HG03378 (cell line): ENCODE measurements around the gene NCMAP.

Experiments used
- ATAC-seq: cut with Tn5 transposase; IDR thresholded peaks from one replicate; pipeline ENCODE4 v1.9.1; 2021; ENCODE audit warnings: mild to moderate bottlenecking, moderate library complexity; ENCODE audit not compliant: unreplicated experiment

NCMAP gene

DNA sequence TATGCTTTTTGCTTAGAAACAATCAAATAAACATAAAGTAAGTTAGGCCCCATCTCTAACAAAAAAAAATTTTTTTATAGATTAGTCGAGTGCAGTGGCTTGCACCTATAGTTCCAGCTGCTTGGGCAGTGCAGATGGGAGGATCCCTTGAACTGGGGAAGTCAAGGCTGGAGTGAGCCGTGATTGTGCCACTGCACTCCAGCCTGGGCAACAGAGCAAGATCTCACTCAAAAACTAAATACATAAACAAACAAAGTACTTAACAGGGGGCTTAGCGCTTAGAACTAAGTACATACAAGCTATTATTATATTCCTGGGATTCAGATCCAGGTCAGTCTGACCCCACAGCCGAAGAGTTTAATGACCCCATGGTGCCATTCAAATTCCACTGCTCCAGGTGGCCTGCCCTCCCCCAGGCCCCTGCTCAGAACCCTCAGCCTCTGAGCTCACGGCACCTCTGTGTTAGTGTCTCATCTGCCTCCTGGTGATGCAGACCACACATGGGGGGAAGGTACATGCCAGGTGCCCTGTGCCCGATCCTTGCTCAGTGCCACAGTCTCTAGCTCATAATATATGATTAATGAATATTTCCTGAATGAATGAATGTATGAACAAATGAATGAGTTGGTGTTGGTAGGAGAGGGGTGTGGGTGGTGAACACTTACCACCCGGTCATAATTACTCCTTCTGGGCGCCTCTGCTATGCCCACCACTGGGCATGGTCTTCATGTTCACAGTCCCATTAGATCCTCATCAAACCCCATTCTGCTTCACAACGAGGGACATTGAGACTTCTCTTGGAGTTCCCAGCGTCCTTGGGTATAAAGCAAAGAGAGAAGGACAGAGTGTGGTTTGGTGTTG is 14.6 kb downstream of the NCMAP start:
- no peak for ATAC-seq

DNA sequence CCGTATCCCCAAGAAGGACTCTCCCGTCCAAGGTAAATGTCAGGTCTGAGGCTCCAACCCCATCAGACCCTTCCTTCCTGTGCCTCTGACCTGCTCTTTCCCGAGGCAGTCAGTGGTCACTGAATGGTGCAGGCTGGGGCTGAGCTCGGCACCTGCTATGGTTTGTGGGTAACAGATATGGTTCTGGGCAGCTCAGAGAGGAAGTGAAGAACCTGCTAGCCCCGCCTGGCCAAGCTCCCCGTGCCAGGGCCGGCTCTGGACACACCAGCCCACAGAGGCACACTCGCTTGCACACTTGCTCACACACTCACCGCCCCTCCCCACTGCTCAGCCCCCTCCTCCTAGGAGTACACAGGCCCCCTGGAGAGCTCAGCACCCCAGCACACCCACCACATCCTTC is 16.4 kb downstream of the NCMAP start:
- no peak for ATAC-seq

DNA sequence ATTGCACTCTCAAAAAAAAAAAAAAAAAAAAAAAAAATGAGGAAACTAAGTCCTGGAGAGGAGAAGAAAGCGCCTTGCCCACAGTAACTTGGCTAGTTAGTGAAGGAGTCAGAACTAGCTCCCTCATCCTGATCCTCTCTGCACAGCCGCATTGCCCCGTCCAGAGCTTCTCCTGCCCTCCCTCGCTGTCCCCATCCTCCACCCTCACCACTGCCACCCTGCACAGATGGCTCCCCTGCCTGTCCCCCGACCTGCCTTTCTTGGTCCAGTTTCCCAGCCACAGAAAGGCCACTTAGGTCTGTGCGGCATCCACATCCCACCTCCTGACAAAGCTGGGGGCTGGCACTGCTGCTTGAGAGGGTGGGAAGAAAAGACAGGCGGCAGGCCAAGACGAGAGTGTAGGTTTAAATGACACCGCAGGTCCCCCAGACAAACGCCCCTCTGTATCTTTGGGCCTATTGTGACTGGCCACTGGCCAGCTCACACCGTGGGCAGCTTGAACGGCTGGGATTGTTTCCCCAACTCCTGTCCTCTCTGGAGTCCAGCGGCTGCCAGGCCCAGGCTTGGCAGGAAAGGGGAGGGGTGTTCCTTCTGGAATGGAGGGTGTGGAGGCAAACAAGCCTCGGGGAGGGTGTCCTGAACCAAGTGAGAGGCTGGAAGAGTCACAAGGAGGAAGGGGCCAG is 20.2 kb downstream of the NCMAP start:
- no peak for ATAC-seq

DNA sequence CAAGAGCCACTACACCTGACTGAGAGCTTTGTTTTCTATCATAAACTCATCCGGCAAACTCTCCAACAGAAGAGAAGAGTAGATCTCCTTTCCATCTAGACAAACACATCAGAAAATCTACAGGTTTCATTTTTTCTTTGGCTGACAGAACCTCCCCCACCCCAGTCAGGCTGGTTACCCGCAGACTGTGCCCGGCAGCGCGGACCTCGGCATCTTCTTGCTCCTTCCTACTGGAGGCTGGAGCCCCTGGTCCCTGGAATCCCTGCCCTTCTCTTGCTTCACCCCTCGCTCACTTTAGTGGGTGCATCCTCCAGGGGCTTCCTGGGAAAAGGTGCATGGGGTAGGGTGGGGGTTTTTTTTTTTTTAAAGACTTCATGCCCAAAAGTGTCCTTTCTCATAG is 23.0 kb downstream of the NCMAP start:
- no peak for ATAC-seq

DNA sequence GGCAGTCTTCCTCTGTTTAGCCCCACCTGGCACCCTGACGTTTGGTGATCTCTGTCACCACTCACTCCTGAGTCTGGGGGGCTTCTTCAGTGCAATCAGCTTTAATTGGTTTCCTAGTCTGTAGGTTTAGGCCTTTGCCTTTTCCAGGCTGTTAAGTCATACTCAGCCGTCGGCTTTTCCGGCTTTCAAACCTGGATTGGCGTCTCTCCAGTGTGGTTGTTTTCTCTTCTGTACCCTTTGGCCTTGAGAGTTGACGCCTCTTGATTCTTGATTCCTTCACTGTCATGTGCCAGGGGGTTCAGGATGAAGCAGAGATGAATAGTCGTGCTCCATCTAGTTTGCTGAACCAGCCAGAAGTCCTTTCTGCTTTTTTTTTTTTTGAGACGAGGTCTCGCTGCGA is 24.9 kb downstream of the NCMAP start:
- no peak for ATAC-seq

DNA sequence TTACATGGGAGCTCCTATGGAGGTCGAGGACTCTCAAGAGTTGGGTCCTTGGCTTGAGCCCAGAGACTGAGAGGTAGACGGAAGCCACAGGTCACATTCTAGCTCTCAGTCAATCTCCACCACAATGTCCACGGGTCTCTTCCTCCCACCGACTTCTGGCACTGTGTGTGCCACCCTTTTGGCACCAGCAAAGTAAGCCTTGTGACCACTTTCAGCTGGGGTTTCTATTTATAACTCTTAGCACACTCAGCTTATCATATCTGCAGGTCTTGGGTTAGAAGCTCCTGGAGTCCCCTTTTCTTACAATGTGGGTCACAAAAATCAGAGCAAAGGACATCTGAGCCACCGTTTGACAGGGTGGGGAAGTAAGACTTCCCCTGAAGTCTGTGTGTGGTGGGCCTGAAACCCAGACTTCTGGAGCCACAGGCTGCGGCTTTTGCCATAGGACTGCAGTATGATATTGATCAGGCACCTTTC is 28.3 kb downstream of the NCMAP start:
- no peak for ATAC-seq

DNA sequence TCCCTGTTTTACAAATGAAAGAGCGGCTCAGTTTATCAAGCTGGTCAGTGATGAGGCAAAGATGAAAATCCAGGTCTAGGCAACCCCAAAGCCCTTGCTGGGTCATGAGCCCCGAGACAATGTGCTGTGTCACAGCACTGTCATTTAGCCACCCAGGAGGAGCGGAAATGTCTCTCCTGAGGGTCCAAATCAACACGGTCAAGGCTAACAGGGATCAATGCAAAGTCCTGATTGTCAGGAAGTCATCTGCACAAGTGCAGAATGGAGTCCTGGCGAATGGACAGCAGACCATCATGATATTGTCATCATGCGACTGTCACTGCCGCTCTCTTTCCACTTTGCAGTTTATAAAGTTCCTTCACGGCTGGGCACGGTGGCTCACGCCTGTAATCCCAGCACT is 30.2 kb downstream of the NCMAP start:
- no peak for ATAC-seq

DNA sequence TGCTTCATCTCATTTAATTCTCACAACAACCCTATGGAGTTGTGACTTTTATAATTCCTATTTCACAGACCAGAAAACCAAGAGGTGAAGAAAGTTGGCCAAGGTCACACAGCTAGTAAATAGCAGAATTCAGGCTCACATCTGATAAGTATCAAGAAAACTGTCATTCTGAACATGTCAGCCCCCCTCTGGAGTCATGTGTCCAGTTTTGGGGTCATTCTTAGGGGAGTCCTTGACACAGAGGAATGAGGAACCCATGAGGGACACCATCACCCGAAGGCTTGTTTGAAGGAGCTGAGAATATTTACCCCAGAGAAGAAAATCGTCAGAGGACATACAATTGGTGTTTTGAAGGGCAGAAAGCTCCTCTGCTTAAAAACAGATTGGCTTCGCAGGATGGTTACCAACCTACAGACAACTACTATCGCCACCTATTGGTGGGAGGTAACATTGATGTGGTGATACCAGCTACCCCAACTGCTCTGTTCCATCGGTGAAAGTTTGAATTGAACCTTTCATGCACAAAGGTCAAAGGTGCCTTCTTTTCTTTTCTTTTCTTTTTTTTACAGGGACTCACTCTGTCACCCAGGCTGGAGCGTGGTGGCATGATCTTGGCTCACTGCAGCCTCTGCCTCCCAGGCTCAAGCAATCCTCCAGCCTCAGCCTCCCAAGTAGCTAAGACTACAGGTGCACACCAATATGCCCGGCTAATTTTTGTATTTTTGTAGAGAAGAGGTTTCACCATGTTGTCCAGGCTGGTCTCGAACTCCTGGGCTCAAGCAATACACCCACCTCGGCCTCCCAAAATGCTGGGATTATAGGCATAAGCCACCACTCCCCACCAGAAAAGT is 31.3 kb downstream of the NCMAP start:
- no peak for ATAC-seq

DNA sequence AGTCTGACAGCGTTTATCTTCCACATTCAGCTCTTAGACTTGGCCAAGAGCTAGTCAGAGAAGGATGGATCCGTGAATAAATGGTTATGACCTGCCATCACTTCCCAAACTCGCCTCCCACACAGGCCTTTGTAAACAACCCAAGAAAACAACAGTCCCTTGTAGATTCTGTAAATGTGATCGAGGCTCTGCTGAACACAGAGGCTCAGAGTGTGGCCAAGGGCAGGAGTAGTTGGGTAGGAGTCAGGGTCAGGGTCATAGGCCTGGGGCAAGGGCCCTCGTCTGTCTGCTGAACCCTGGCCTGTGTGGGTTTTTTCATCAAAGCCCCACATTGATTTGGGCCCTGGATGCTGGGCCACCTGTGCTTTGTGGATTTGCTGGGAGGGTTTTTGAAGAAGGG is 32.7 kb downstream of the NCMAP start:
- ATAC-seq, result no peak

DNA sequence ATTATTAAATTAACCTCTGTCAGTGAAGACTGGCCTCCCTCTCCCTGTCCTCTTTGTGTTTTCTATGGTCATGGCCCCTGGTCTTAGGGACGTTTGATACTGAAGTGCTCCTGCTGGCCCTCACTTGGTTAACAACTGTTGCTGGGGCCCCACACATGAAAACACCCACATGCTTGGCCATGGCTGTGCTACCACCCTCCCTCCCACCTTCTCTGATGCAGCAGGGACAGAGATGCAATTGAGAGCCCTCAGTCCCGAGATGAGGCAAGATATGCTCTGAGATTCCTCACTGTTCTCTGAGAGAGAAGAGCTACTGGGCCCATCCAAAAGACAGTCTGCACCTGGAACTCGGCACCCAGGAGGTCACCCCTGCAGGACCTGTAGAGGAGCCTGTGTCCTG is 33.3 kb downstream of the NCMAP start:
- ATAC-seq, result no peak

DNA sequence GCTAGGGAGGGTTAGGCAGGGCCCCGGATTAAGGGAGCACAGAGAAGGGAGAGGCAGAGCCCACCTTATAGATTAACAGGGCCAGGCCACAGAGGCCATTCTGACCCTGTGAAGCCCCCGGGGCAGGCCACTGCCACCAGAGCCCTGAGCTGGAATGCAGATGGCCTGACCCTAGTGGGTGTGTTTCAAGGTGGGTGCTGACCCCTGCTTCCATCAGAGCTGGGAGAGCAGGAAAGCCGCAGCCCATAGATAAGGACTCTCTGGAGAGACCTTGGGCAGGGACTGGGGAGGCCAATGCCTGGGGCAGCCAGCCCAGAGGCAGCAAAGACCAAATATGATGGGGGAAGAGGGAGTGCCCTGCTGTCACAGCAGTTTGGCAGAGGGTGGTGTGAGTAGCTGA is 35.9 kb downstream of the NCMAP start:
- no peak for ATAC-seq

DNA sequence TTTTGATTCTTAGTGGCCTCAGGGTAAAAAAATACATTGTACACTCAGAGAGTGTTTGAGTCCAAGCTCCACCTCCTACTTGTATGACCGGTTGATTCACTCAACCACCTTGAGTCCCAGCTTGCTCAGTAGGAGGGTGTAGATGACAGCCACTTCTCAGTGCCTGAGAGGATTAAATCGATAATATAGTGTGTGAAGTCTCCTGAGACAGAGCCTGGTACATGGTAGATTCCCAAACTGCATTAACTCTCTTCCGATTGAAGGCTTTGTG is 38.4 kb downstream of the NCMAP start:
- ATAC-seq, result no peak

DNA sequence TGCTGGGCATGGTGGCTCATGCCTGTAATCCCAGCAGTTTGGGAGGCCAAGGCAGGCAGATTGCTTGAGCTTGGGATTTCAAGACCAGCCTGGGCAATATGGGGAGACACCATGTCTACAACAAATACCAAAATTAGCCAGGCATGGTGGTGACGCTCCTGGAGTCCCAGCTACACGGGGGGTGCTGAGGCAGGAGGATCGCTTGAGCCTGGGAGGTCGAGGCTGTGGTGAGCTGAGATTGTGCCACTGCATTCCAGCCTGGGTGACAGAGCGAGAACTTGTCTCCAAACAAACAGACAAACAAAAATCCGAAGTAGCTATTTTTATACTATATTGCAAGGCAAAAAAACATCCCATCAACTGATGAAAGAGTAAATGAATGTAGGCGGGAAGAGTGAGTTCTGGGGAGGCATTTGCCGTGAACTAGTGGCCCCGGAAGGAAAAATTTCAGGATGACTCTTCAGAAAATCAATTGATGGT is 40.6 kb downstream of the NCMAP start:
- ATAC-seq, result no peak

DNA sequence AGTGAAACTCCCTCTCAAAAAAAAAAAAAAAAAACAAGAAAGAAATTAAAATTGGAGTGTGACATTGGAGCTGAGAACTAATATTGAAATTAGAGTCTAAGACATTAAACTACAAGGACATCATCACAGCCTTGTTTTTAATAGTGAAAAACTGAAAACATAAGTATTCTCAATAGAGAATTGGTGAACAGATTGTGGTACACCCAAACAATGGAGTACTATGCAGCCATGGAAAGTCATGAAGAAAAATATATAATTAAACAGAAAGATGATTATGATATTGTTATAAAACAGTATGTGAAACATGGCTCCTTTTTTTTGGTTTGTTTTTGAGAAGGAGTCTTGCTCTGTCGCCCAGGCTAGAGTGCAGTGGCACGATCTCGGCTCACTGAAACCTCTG is 43.4 kb downstream of the NCMAP start:
- ATAC-seq, result no peak

DNA sequence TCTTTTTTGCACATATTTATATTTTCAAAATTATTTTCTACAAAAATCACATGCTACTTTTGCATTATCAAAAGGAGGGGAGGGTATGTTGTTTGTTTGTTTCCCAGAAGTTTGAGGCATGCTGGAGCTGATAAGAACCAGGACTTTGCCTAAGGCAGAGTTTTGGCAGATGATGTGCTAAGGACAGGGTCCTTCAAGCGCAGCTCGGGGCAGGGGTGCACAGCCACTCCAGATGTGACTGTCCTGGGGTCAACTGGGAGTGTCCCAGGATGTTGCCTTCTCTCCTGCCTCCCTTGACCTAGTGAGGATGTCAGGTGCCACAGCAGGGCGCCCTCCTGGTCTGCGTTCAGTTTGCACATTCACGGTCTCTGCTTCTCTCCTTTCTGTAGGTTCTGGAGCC is 44.7 kb downstream of the NCMAP start:
- no peak for ATAC-seq

DNA sequence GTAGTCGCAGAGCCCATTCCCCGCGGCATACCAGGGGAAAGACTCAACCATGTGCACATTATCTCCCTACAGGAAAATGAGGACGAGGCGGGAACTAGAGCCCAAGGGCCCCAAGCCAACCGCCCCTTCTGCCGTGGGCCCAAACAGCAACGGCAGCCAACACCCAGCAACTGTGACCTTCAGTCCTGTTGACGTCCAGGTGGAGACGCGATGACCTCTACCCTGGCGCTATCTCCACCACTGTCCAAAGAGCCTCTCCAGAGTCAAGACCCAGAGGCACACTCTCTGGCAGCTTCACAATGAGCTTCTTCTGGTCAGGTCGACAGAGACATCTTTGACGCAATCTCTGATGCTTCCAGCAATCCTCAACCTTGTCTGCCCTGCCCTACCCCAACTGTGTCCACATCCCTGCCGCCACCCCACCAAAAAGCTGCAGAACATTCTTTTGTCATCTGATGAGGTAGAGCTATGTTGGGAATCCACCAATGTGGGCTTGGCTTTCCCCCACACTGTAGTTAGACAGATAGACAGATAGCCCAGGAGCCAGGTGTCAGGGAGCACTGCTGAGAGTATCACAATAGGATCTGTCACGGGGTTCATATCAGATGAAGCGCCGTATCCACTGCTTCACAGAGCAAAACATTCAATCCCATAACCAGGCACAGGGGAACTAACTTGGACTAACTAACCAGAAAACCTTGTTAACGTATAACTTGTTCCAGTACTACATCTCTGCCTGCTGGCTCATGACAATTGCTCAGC is 49.8 kb downstream of the NCMAP start:
- no peak for ATAC-seq

DNA sequence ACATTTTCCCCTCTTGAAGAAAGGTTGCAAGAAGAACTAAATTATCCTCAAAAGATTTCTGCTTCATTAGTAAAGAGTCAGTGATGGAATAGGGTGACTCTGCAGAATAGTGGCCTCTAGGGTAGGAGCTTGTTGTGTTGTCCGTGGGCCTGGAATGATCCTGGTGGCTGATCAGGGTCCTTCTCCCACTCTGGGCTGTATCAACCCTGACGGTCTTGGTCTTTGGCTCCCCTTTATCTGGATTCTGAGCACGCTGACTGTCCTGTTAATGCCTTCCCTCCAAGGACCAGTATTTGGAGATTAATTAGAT is 50.4 kb downstream of the NCMAP start:
- ATAC-seq, result no peak

DNA sequence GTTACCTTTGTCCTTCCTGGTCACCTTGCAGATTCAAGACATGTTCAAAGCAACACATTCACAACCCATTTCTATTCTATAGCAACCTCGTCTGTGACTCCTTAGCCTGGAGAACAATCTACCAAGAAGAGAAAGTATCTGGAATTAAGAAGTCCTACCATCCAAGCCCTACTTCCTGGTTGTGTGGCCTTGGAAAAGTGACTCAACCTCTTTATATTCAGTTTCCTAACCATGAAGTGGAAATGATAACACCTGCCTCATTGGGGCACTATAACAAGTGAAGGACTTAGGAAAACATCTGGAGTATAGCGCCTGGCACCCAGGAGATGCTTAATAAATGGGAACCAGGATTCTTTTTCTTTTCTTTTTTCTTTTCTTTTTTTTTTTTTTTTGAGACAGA is 50.7 kb downstream of the NCMAP start:
- ATAC-seq, result no peak

DNA sequence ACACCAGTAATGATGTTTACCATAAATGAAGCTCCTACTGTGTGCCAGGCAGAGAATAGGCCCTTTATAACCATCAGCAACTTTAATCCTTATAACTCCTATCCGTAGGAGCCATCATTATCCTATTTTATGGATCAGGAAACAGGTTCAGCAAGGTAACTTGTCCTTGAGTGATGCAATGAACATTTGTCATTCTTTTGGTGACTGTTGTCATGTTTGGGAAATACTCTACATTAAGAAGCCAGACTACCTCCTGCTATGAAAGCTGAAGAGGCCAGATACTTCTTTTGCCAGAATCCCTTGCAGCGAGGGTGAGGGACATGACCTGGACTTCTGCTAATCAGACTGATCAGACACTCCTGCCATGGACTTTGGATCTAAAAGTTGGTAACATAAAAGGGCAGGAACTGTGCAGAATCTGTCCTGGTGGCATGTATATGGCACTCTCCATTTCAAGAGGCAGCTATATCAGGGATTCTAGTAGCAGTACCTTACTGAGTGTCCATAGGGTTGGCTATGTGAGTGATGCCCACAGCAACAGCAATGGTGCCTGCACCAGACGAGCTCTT is 54.1 kb downstream of the NCMAP start:
- ATAC-seq, result no peak

DNA sequence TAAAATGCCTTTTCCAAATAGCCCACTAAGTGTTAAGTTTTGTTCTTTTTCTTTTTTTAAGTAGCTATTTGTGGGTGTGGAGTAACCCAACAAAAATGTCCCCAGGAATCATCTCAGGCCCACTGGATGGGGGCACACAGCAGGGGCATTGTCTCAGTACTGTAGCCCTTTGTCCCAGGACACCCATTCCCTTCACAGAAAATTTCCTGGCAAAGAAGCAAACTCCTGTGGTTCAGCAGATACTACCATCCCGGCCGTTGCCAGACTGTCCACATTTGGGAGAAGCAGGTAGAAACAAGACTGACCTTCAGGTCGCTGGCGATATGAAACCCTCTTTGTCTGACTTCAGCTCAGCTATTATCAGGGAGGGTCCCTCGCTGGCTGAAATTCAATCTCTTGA is 63.5 kb downstream of the NCMAP start:
- ATAC-seq, result no peak

DNA sequence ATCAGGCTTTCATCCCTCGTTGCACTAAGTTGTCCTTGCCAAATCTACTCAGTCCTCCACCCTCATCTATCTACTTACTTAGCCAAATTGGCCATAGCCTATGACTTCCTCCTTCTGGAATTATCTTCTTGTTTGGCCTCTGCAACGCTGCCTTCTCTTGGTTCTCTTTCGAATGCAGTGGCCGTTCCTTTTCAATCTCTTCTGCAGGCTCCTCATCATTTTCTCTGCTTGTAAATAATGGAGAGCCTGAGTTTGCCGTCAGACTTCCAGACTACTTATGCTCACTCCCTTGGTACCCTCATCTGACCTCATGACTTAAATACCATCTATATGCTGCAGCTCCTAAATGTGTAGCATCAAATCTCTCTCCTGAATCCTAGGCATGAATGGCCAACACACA is 64.8 kb downstream of the NCMAP start:
- no peak for ATAC-seq
